Astrocyte (in vitro differentiated cells and primary cell): ENCODE data around the gene STX16. TPM values are rescaled to one million over a fixed set of nuclear protein-coding genes. Genes with fewer than 3 reads are reported as not detected.

Experiments
- DNase-seq: peaks from one replicate; pipeline ENCODE4 v3.0.0-alpha.2; 2010; ENCODE audit warnings: low read depth
- FAIRE-seq: peaks from 2 replicates; lab custom pipeline; 2011; peaks lifted over from hg19 to GRCh38; lab: Jason Lieb, UNC
- H2AFZ ChIP-seq: 2 replicates; pipeline ENCODE4 v1.6.0; 2012; ENCODE audit warnings: low read depth, low read length, inconsistent platforms
- H3K27ac ChIP-seq: 2 replicates; pipeline ENCODE4 v1.5.1; 2011; ENCODE audit warnings: low read depth, low read length, inconsistent platforms
- H3K27me3 ChIP-seq: 2 replicates; pipeline ENCODE4 v1.6.0; 2011; ENCODE audit warnings: low read length, inconsistent platforms; ENCODE audit not compliant: insufficient read depth
- H3K36me3 ChIP-seq: 2 replicates; pipeline ENCODE4 v1.5.1; 2011; ENCODE audit warnings: low read length, inconsistent platforms; ENCODE audit not compliant: insufficient read depth
- H3K4me1 ChIP-seq: 2 replicates; pipeline ENCODE4 v1.5.1; 2011; ENCODE audit warnings: low read length, inconsistent platforms; ENCODE audit not compliant: insufficient read depth
- H3K4me2 ChIP-seq: 2 replicates; pipeline ENCODE4 v1.6.0; 2012; ENCODE audit warnings: low read length, inconsistent platforms
- H3K4me3 ChIP-seq: 2 replicates; pipeline ENCODE4 v1.5.1; 2011; ENCODE audit warnings: low read depth, mild to moderate bottlenecking, low read length, inconsistent platforms; ENCODE audit not compliant: insufficient read depth
- H3K79me2 ChIP-seq: 2 replicates; pipeline ENCODE4 v1.6.0; 2012; ENCODE audit warnings: mild to moderate bottlenecking, low read length, inconsistent platforms; ENCODE audit not compliant: insufficient read depth
- H3K9ac ChIP-seq: 2 replicates; pipeline ENCODE4 v1.6.0; 2012; ENCODE audit warnings: mild to moderate bottlenecking, low read length, inconsistent platforms
- H3K9me3 ChIP-seq: 2 replicates; pipeline ENCODE4 v1.5.1; 2012; ENCODE audit warnings: low read depth, mild to moderate bottlenecking, low read length, inconsistent platforms; ENCODE audit not compliant: insufficient read depth
- H4K20me1 ChIP-seq: 2 replicates; pipeline ENCODE4 v1.6.0; 2012; ENCODE audit warnings: low read length, inconsistent platforms; ENCODE audit not compliant: insufficient read depth
- H3K27ac Mint-ChIP-seq: one replicate; pipeline ENCODE4 v1.8.0; 2021; ENCODE audit warnings: mild to moderate bottlenecking, mixed read lengths; ENCODE audit not compliant: unreplicated experiment
- H3K27me3 Mint-ChIP-seq: one replicate; pipeline ENCODE4 v1.8.0; 2021; ENCODE audit warnings: low read depth, mixed read lengths; ENCODE audit not compliant: unreplicated experiment
- H3K36me3 Mint-ChIP-seq: one replicate; pipeline ENCODE4 v1.8.0; 2021; ENCODE audit warnings: low read depth, mixed read lengths; ENCODE audit not compliant: unreplicated experiment
- H3K4me1 Mint-ChIP-seq: one replicate; pipeline ENCODE4 v1.8.0; 2021; ENCODE audit warnings: low read depth, mixed read lengths; ENCODE audit not compliant: unreplicated experiment
- H3K4me3 Mint-ChIP-seq: one replicate; pipeline ENCODE4 v1.8.0; 2021; ENCODE audit warnings: mild to moderate bottlenecking, moderate library complexity, mixed read lengths; ENCODE audit not compliant: unreplicated experiment
- H3K9me3 Mint-ChIP-seq: one replicate; pipeline ENCODE4 v1.8.0; 2021; ENCODE audit warnings: mild to moderate bottlenecking, mixed read lengths; ENCODE audit not compliant: unreplicated experiment
- EZH2 ChIP-seq: IDR thresholded peaks from 2 replicates; pipeline ENCODE4 v1.6.1; 2012; ENCODE audit warnings: mild to moderate bottlenecking, low read length, inconsistent platforms; ENCODE audit not compliant: insufficient read depth
- total RNA-seq: library from RNA; stranded (reverse); gene quantifications from 2 replicates; pipeline ENCODE4 v1.2.1, GENCODE V29; 2021
- TF ChIP-seq, protein P1 (sequence below): IDR thresholded peaks from 2 replicates; pipeline ENCODE4 v1.5.1; 2011; ENCODE audit warnings: low read depth, mild to moderate bottlenecking, inconsistent platforms, low read length, moderate library complexity; ENCODE audit not compliant: insufficient read depth

The STX16 gene
- total RNA-seq, 1 donor from 2014 or later = 59.3 TPM

DNA sequence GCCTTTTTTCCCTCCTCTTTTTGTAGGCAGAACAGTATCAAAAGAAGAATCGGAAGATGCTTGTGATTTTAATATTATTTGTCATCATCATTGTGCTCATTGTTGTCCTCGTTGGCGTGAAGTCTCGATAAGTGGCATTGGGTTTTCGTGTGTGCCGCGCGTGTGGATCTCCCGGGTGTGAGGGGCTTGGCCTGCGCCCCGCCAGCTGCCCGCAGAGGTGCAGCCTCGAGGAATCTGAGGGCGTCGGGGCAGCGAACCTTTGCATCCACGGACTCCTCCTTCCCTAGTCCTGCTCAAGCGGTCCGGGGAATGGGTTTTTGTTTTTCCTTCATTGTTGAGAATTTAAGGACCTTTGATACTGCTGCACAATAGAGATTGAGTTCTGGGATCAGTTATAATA, 25.1 kb downstream of the STX16 start:
- Histone ChIP-seq H3K79me2 (no peaks in the 10 kb centered on the region), H3K4me3 (no peak overlapping the region), H3K4me2 (no peak overlapping the region), H4K20me1 (no peaks in the 10 kb centered on the region), H3K27ac (no peak overlapping the region), H2AFZ (no peak overlapping the region), H3K27me3 (no peaks in the 10 kb centered on the region), H3K4me1 (no peaks in the 10 kb centered on the region), H3K9ac (no peak overlapping the region), H3K36me3 (peaks cover 22% of the 10 kb centered on the region), H3K9me3 (no peaks in the 10 kb centered on the region)
- no peak overlapping the region for H3K4me3 Mint-ChIP-seq
- FAIRE-seq = no peak
- H3K27ac Mint-ChIP-seq = no peak overlapping the region
- no peaks in the 10 kb centered on the region for H3K4me1 Mint-ChIP-seq
- H3K36me3 Mint-ChIP-seq = peaks cover 13% of the 10 kb centered on the region
- no peak for TF ChIP-seq EZH2
- TF ChIP-seq, protein P1, sequence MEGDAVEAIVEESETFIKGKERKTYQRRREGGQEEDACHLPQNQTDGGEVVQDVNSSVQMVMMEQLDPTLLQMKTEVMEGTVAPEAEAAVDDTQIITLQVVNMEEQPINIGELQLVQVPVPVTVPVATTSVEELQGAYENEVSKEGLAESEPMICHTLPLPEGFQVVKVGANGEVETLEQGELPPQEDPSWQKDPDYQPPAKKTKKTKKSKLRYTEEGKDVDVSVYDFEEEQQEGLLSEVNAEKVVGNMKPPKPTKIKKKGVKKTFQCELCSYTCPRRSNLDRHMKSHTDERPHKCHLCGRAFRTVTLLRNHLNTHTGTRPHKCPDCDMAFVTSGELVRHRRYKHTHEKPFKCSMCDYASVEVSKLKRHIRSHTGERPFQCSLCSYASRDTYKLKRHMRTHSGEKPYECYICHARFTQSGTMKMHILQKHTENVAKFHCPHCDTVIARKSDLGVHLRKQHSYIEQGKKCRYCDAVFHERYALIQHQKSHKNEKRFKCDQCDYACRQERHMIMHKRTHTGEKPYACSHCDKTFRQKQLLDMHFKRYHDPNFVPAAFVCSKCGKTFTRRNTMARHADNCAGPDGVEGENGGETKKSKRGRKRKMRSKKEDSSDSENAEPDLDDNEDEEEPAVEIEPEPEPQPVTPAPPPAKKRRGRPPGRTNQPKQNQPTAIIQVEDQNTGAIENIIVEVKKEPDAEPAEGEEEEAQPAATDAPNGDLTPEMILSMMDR = no peak
- DNase-seq = no peak
- H3K27me3 Mint-ChIP-seq = no peaks in the 10 kb centered on the region
- H3K9me3 Mint-ChIP-seq = no peaks in the 10 kb centered on the region

DNA sequence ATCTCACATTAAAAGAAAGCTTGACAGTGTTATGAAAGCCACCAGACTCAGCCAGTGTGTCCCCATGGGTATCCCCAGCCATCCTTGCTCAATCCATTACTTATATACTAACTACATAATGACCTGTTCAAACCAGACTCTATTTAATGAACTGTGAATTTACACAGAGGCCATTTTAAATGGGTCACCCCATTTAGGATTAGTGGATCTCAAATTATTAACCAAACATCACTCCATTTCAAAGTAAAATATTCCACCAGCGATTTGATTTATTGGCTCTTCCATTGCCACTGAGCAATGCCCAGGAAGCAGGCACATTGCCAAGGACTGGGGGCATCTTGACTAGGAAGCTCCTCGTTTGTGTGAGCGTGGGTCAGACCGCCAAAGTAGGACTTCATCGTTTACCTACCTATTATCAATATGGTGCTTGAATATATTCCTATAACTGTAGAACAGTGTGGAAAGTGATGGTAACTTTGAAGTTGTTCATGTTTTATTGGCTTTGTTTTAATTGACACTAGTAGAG, 26.1 kb downstream of the STX16 start:
- no peaks in the 10 kb centered on the region for H3K4me1 Mint-ChIP-seq
- no peak overlapping the region for H3K4me3 Mint-ChIP-seq
- FAIRE-seq = no peak
- H3K27me3 Mint-ChIP-seq = no peaks in the 10 kb centered on the region
- Histone ChIP-seq H3K79me2 (no peaks in the 10 kb centered on the region), H3K9ac (no peak overlapping the region), H3K4me2 (no peak overlapping the region), H2AFZ (no peak overlapping the region), H3K27ac (no peak overlapping the region), H3K36me3 (peaks cover 22% of the 10 kb centered on the region), H3K4me1 (peaks cover under 1% of the 10 kb centered on the region), H3K4me3 (no peak overlapping the region), H4K20me1 (no peaks in the 10 kb centered on the region), H3K27me3 (no peaks in the 10 kb centered on the region), H3K9me3 (no peaks in the 10 kb centered on the region)
- no peak for TF ChIP-seq EZH2
- peaks cover 13% of the 10 kb centered on the region for H3K36me3 Mint-ChIP-seq
- H3K27ac Mint-ChIP-seq = no peak overlapping the region
- no peak for DNase-seq
- H3K9me3 Mint-ChIP-seq = no peaks in the 10 kb centered on the region

DNA sequence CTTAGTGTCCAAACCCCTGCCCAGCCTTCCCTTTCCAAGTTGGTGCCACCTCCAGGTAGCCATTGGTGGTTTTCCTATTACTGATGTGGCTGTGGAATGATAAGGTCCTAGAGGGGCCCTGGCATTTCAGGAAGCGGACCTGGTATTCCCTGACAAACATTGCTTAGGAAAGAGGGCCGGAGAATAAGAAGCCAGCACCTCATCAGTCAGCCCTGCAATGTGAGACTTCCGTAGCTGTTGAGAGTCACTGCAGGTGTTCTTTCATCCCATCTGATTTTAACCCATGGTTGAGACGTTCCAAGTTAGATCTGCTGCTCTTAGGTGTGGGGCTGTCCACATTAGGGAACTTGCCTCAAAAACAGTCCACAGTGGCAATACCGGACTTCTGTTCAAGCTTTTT, 26.7 kb downstream of the STX16 start:
- Mint-ChIP-seq H3K4me1 (peaks cover 5% of the 10 kb centered on the region), H3K4me3 (no peak overlapping the region), H3K36me3 (peaks cover 13% of the 10 kb centered on the region), H3K9me3 (no peaks in the 10 kb centered on the region), H3K27me3 (no peaks in the 10 kb centered on the region), H3K27ac (no peak overlapping the region)
- H2AFZ ChIP-seq = no peak overlapping the region
- no peak overlapping the region for H3K4me2 ChIP-seq
- peaks cover 7% of the 10 kb centered on the region for H3K4me1 ChIP-seq
- H3K4me3 ChIP-seq = no peak overlapping the region
- peaks cover 22% of the 10 kb centered on the region for H3K36me3 ChIP-seq
- H3K27me3 ChIP-seq = no peaks in the 10 kb centered on the region
- no peak overlapping the region for H3K9ac ChIP-seq
- DNase-seq = no peak
- H3K9me3 ChIP-seq = no peaks in the 10 kb centered on the region
- H3K27ac ChIP-seq = no peak overlapping the region
- TF ChIP-seq EZH2 = no peak
- TF ChIP-seq, protein P1 = no peak
- no peaks in the 10 kb centered on the region for H3K79me2 ChIP-seq
- H4K20me1 ChIP-seq = no peaks in the 10 kb centered on the region
- FAIRE-seq = no peak
